MM.1S (cell line): ENCODE data around the gene PPP2R2D.

ENCODE experiments used
- DNase-seq: peaks from one replicate; pipeline ENCODE4 v3.0.0-alpha.2; 2015
- H2AFZ ChIP-seq: fragments of 300-600 bp; sonication (generic); 2 replicates; pipeline ENCODE4 v1.6.0; 2016; ENCODE audit warnings: antibody characterized with exemption, low read length
- H3F3A ChIP-seq: fragments of 300-600 bp; sonication (generic); 2 replicates; pipeline ENCODE4 v1.6.1; 2016; ENCODE audit warnings: mild to moderate bottlenecking, antibody characterized with exemption, low read length, moderate library complexity, mixed read lengths; ENCODE audit not compliant: insufficient read depth
- H3K27ac ChIP-seq: fragments of 300-600 bp; sonication (generic); 2 replicates; pipeline ENCODE4 v1.5.1; 2016; ENCODE audit warnings: mild to moderate bottlenecking, low read length
- H3K27me3 ChIP-seq: fragments of 300-600 bp; sonication (generic); replicated peaks from 2 replicates; pipeline ENCODE4 v1.6.0; 2016; ENCODE audit warnings: low read length; ENCODE audit not compliant: insufficient read depth
- H3K36me3 ChIP-seq: fragments of 300-600 bp; sonication (generic); replicated peaks from 2 replicates; pipeline ENCODE4 v1.6.1; 2016; ENCODE audit warnings: mild to moderate bottlenecking, low read length, mixed read lengths; ENCODE audit not compliant: insufficient read depth
- H3K4me1 ChIP-seq: fragments of 300-600 bp; sonication (generic); 2 replicates; pipeline ENCODE4 v1.6.1; 2016; ENCODE audit warnings: low read length, mixed read lengths
- H3K4me2 ChIP-seq: fragments of 300-600 bp; sonication (generic); 2 replicates; pipeline ENCODE4 v1.6.0; 2016; ENCODE audit warnings: low read depth, low read length
- H3K4me3 ChIP-seq: fragments of 300-600 bp; sonication (generic); 2 replicates; pipeline ENCODE4 v1.5.1; 2016; ENCODE audit warnings: low read length, mixed read lengths
- H3K79me2 ChIP-seq: fragments of 300-600 bp; sonication (generic); 2 replicates; pipeline ENCODE4 v1.6.1; 2016; ENCODE audit warnings: mixed run types, low read length, mixed read lengths
- H3K9ac ChIP-seq: fragments of 300-600 bp; sonication (generic); 2 replicates; pipeline ENCODE4 v1.6.1; 2016; ENCODE audit warnings: low read length, mixed read lengths
- H3K9me2 ChIP-seq: fragments of 300-600 bp; sonication (generic); replicated peaks from 2 replicates; pipeline ENCODE4 v1.6.1; 2016; ENCODE audit warnings: mild to moderate bottlenecking, low read length, mixed read lengths; ENCODE audit not compliant: insufficient read depth
- H3K9me3 ChIP-seq: fragments of 300-600 bp; sonication (generic); replicated peaks from 2 replicates; pipeline ENCODE4 v1.6.1; 2016; ENCODE audit warnings: mild to moderate bottlenecking, low read length, mixed read lengths; ENCODE audit not compliant: insufficient read depth
- H4K20me1 ChIP-seq: fragments of 300-600 bp; sonication (generic); 2 replicates; pipeline ENCODE4 v1.6.1; 2016; ENCODE audit warnings: mild to moderate bottlenecking, low read length, moderate library complexity, mixed read lengths; ENCODE audit not compliant: insufficient read depth
- CTCF ChIP-seq: fragments of 300-600 bp; sonication (generic); IDR thresholded peaks from 2 replicates; pipeline ENCODE4 v1.5.1; 2016; ENCODE audit warnings: antibody characterized with exemption, low read length, mixed read lengths
- EZH2 ChIP-seq: fragments of 300-600 bp; sonication (generic); optimal IDR thresholded peaks from 2 replicates; pipeline ENCODE3; 2017; ENCODE audit warnings: low read depth, mild to moderate bottlenecking, antibody characterized with exemption, low read length, mixed read lengths
- EZH2phosphoT487 ChIP-seq: fragments of 300-600 bp; sonication (generic); IDR thresholded peaks from 2 replicates; pipeline ENCODE4 v1.6.1; 2018; ENCODE audit warnings: antibody characterized with exemption, low read length

The PPP2R2D gene

DNA sequence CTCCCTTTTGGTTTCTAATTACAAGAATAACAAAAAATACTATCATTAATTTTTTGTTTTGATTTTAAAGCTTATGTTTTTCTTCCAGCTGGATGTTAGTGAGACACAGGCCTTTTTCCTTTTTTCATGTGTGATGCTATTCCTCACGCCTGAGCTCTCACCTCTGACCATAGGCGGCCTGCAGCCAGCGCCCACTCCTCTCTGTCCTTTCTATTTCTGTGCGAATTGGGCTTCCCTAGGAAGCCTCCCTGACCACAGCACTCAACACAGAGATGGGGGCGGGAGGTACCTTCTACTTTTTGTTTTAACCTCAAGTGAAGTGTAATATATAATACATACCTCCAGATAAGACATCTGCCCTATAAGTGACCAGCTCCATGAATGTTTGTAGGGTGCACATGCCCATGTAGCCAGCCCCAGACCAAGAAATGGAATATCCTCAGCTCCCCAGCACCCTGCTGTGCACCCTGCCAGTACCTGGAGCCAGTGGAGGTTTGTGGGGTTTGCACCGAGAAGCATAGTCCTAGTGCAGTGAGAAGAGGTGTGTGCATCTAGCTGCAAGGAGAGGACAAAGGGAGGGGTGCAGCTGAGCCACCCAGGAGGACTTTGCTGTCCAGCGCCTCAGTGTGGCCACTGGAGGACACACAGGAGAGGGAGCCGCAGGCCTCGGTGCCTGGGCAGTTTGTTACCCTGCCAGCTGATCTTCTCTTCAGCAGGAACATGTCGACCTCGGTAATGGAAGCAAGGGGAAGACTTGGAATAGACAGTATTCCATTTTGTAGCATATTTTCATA lies 42.4 kb downstream of the PPP2R2D start:
- Histone ChIP-seq H4K20me1 (no peaks in the 10 kb centered on the region), H3K27ac (no peak overlapping the region), H3K9ac (no peak overlapping the region), H3K4me3 (no peak overlapping the region), H3K79me2 (no peaks in the 10 kb centered on the region), H3K36me3 (peaks cover 14% of the 10 kb centered on the region; the same call in 1 of the 2 replicates), H3K27me3 (no peaks in the 10 kb centered on the region), H3K4me2 (no peak overlapping the region), H2AFZ (no peak overlapping the region), H3K9me3 (no peaks in the 10 kb centered on the region), H3K4me1 (no peaks in the 10 kb centered on the region), H3F3A (no peaks in the 10 kb centered on the region), H3K9me2 (no peaks in the 10 kb centered on the region)
- no peak for DNase-seq
- TF ChIP-seq EZH2 = no peak
- TF ChIP-seq CTCF = no peak
- no peak for TF ChIP-seq EZH2phosphoT487

GRCh38 chr10:131944412-131944811 lies 43.6 kb downstream of the PPP2R2D start:
- no peaks in the 10 kb centered on the region for H3K4me1 ChIP-seq
- H3K27me3 ChIP-seq = no peaks in the 10 kb centered on the region
- TF ChIP-seq CTCF (no peak), EZH2 (no peak), EZH2phosphoT487 (no peak)
- H3K9ac ChIP-seq = no peak overlapping the region
- no peaks in the 10 kb centered on the region for H3F3A ChIP-seq
- no peak overlapping the region for H3K4me2 ChIP-seq
- no peaks in the 10 kb centered on the region for H3K9me2 ChIP-seq
- peaks cover 25% of the 10 kb centered on the region; the same call in 1 of the 2 replicates for H3K36me3 ChIP-seq
- no peaks in the 10 kb centered on the region for H3K79me2 ChIP-seq
- no peak for DNase-seq
- no peaks in the 10 kb centered on the region for H4K20me1 ChIP-seq
- H3K4me3 ChIP-seq = no peak overlapping the region
- no peaks in the 10 kb centered on the region for H3K9me3 ChIP-seq
- H2AFZ ChIP-seq = no peak overlapping the region
- H3K27ac ChIP-seq = no peak overlapping the region

GRCh38 chr10:131944976-131945695 lies 44.3 kb downstream of the PPP2R2D start:
- H4K20me1 ChIP-seq = no peaks in the 10 kb centered on the region
- DNase-seq = no peak
- H3F3A ChIP-seq = no peaks in the 10 kb centered on the region
- H2AFZ ChIP-seq = no peak overlapping the region
- no peaks in the 10 kb centered on the region for H3K9me3 ChIP-seq
- H3K36me3 ChIP-seq = peaks cover 22% of the 10 kb centered on the region; the same call in 1 of the 2 replicates
- TF ChIP-seq EZH2 = no peak
- TF ChIP-seq CTCF = no peak
- no peak overlapping the region for H3K4me2 ChIP-seq
- H3K27me3 ChIP-seq = no peaks in the 10 kb centered on the region
- H3K9me2 ChIP-seq = no peaks in the 10 kb centered on the region
- H3K27ac ChIP-seq = no peak overlapping the region
- no peaks in the 10 kb centered on the region for H3K79me2 ChIP-seq
- no peaks in the 10 kb centered on the region for H3K4me1 ChIP-seq
- H3K4me3 ChIP-seq = no peak overlapping the region
- H3K9ac ChIP-seq = no peak overlapping the region
